Measurements from ENCODE around the gene BCAS1. TPM values are rescaled to one million over a fixed set of nuclear protein-coding genes. Genes with fewer than 3 reads are reported as not detected.
A peak's percentile ranks its signal among the peaks of the same experiment; 100 is the strongest.

BCAS1 gene
- total and polyA plus RNA-seq, 10 of the 15 experiments (the other 5 are each of a cell fraction or from before 2014, with no cell fraction given), result 0.21 to 1.4 (median 0.55) TPM

DNA sequence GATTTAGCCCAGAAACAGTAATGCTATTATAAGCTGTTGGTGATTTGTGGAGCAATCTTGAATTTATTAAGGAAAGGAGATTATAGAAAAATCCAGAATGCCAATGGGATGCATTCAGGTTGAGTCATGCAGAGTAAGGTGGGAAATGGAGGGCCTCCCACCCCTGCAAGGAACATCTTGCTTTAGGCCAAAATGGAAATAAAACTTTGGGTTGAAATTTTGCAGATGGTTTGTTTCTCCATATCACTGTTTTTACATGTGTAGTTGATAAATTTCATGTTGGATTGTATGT lies 152.4 kb downstream of the BCAS1 start (continued):
- TF ChIP-seq MYC (IDR thresholded peaks at IDR 0.05; ENCODE audit: insufficient read depth, insufficient read length, insufficient replicate concordance, low read length, severe bottlenecking) (no peak), STAT1 (conservative IDR thresholded peaks at IDR 0.05) (no peak), MTA3 (IDR thresholded peaks at IDR 0.05; ENCODE audit: borderline replicate concordance, low read length) (no peak), SUZ12 (IDR thresholded peaks at IDR 0.05; ENCODE audit: unreplicated experiment) (no peak), DPF2 (IDR thresholded peaks at IDR 0.05) (no peak), HCFC1 (IDR thresholded peaks at IDR 0.05; ENCODE audit: low read length) (no peak), FOXK2 (IDR thresholded peaks at IDR 0.05) (peak; percentile 68), GABPA (IDR thresholded peaks at IDR 0.05; ENCODE audit: low read depth) (no peak), CEBPB (IDR thresholded peaks at IDR 0.05; ENCODE audit: borderline replicate concordance in 1 of 2, low read depth in 2 of 2, low read length in 2 of 2) (no peak), IRF4 (IDR thresholded peaks at IDR 0.05; ENCODE audit: low read depth, low read length) (no peak), NFXL1 (IDR thresholded peaks at IDR 0.05; ENCODE audit: borderline replicate concordance) (peak; percentile 15), SMAD5 (IDR thresholded peaks at IDR 0.05; ENCODE audit: low read depth) (no peak), ZSCAN29 (IDR thresholded peaks at IDR 0.05) (no peak), CBX5 (IDR thresholded peaks at IDR 0.05; ENCODE audit: low read depth) (no peak), CHD1 (IDR thresholded peaks at IDR 0.05; ENCODE audit: low read depth, low read length) (no peak), POLR2AphosphoS5 (IDR thresholded peaks at IDR 0.05; ENCODE audit: low read length) (no peak), RB1 (IDR thresholded peaks at IDR 0.05; ENCODE audit: borderline replicate concordance) (no peak), TBL1XR1 (IDR thresholded peaks at IDR 0.05; ENCODE audit: low read depth, low read length) (no peak)
- TF ChIP-seq, protein P1, sequence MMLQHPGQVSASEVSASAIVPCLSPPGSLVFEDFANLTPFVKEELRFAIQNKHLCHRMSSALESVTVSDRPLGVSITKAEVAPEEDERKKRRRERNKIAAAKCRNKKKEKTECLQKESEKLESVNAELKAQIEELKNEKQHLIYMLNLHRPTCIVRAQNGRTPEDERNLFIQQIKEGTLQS (IDR thresholded peaks at IDR 0.05; ENCODE audit: borderline replicate concordance, extremely low read depth, low read depth, low read length), result no peak
- TF ChIP-seq, protein P2, sequence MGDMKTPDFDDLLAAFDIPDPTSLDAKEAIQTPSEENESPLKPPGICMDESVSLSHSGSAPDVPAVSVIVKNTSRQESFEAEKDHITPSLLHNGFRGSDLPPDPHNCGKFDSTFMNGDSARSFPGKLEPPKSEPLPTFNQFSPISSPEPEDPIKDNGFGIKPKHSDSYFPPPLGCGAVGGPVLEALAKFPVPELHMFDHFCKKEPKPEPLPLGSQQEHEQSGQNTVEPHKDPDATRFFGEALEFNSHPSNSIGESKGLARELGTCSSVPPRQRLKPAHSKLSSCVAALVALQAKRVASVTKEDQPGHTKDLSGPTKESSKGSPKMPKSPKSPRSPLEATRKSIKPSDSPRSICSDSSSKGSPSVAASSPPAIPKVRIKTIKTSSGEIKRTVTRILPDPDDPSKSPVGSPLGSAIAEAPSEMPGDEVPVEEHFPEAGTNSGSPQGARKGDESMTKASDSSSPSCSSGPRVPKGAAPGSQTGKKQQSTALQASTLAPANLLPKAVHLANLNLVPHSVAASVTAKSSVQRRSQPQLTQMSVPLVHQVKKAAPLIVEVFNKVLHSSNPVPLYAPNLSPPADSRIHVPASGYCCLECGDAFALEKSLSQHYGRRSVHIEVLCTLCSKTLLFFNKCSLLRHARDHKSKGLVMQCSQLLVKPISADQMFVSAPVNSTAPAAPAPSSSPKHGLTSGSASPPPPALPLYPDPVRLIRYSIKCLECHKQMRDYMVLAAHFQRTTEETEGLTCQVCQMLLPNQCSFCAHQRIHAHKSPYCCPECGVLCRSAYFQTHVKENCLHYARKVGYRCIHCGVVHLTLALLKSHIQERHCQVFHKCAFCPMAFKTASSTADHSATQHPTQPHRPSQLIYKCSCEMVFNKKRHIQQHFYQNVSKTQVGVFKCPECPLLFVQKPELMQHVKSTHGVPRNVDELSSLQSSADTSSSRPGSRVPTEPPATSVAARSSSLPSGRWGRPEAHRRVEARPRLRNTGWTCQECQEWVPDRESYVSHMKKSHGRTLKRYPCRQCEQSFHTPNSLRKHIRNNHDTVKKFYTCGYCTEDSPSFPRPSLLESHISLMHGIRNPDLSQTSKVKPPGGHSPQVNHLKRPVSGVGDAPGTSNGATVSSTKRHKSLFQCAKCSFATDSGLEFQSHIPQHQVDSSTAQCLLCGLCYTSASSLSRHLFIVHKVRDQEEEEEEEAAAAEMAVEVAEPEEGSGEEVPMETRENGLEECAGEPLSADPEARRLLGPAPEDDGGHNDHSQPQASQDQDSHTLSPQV (IDR thresholded peaks at IDR 0.05), result no peak
- TF ChIP-seq, protein P3, sequence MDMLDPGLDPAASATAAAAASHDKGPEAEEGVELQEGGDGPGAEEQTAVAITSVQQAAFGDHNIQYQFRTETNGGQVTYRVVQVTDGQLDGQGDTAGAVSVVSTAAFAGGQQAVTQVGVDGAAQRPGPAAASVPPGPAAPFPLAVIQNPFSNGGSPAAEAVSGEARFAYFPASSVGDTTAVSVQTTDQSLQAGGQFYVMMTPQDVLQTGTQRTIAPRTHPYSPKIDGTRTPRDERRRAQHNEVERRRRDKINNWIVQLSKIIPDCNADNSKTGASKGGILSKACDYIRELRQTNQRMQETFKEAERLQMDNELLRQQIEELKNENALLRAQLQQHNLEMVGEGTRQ (IDR thresholded peaks at IDR 0.05; ENCODE audit: borderline replicate concordance, low read depth, low read length), result no peak
